GM21360 (cell line): Measurements from ENCODE around the gene PLA2G5.
"Not testable (repeated sequence)": the region's sequence is repeated elsewhere in the genome, so short reads cannot be mapped to it uniquely, and the experiment has no call there.

Experiments
- ATAC-seq: cut with Tn5 transposase; IDR thresholded peaks from one replicate; pipeline ENCODE4 v1.9.1; 2021; ENCODE audit warnings: mild to moderate bottlenecking, moderate library complexity; ENCODE audit not compliant: unreplicated experiment

PLA2G5 gene

DNA sequence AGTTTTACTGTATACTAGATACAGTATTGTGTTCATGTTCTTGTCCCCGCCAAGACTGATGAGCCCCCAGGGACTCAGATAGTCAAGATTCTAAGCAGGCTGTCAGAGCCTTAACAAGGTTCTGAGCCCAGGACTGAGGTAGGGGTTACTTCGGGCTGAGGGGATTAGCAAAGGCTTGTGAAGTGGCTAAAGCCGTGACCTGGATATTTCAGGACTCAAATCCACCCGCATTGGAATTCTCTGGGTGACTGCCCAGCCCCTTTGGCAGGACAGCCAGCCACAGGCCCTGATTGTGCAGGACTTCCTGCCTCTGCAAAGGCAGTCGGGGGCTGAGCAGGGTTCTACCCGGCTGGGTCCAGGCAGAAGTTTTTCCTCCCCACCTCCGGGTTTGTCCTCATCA, at the start of gene PLA2G5:
Gene PLA2G5 (plus strand): TSS at position 321 of the 400 bp plus-strand sequence. CDS start 14,637 bp downstream, outside the sequence.
- ATAC-seq, result no peak

DNA sequence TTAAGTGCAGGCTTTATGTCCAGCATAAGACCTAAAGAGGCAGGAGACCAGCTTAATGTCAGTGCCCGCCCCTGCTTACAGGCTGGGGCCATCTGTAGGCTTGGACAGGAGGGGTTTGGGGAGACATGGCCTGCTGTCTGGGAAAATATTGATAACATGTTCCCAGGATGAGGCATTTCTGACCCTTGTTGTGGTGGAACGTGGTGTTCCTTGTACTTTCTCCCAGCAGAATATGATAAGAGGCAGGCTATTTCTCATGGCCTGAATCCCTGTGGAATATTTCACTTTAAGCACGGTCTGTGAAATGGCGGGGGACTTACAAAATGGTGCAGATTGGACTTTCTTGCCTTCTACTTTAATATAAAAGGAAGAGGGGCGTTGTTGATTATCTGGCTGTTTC, 41.9 kb upstream of the PLA2G5 start:
- ATAC-seq, result no peak

DNA sequence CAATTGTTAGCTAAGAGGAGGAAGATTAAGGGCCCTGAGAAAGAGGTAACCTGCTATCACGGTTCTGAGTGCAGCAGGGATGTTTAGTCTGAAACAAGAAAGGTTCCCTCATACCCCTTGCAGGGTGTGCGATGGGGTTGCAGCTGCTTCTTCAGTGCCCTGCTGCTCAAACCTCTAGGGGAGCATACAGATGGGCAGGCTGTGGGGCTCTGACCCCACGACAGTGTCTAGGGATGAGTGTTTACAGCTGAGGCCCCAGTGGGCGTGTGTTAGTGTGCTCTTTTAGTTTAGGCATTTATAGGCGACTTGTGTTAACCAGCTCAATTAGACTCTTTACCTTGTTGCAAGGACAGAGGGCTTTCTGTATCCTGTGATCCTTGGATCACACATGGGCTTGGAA, 41.3 kb upstream of the PLA2G5 start:
- no peak for ATAC-seq

GRCh38 chr1:20029178-20029912, 40.6 kb upstream of the PLA2G5 start:
- no peak for ATAC-seq

DNA sequence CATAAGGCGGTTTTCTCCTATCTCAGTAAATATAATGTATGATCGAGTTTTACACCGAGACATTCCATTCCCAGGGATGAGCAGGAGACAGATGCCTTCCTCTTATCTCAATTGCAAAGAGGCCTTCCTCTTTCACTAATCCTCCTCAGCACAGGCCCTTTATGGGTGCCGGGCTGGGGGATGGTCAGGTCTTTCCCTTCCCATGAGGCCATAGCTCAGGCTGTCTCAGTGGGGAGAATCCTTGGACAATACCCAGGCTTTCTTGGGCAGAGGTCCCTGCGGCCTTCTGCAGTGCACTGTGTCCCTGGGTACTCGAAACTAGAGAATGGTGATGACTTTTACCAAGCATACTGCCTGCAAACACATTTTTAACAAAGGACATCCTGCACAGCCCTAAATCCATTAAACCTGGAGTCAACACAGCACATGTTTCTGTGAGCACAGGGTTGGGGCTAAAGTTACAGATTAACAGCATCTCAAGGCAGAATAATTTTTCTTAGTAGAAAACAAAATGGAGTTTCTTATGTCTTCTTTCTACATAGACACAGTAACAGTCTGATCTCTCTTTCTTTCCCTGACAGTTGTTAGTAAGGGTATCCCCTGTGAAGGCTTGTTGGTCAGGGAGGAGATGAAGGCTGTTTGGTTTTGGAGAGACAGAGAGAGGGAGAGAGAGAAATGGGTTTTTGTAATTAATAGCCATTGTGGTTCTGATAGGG, 39.4 kb upstream of the PLA2G5 start:
- not testable (repeated sequence) for ATAC-seq

DNA sequence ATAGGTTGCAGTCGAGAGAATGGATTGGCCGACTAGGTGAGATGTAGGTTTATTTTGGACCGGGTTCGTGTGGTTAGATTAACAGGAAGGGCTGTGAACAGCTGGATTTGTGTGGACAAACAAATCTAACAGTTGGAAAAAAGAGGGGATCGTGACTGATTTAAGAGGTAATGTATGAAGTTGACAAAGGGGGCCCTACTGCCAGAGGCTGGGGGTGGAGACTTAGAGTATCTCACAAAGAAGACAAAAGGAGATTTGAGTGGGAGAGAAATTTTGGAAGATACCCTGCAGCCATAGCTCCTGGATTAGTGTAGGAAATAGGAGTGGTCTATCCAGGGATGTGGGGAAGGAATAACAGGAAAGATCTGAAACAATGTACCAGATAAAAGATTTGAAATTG, 38.8 kb upstream of the PLA2G5 start:
- no peak for ATAC-seq

DNA sequence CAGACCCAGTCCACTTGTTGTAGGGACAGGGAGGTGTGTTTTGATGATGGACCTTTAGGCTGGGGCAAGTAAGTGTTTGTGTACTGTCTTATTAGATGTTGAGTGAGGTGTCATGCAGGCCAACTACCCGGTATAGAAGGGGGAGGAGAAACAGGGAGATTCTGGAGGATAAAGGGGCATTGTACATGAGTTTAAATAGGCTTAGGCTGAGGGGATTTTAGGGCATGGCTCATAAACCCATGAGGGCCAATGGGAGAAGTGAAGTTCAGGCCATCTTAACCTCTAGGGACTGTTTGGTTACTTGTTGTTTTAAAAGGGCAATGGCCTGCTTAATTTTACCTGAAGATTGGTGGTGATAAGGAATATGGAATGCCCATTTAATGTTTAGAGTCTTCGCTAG, 38.2 kb upstream of the PLA2G5 start:
- no peak for ATAC-seq

GRCh38 chr1:20032425-20032824, 37.6 kb upstream of the PLA2G5 start:
- no peak for ATAC-seq

DNA sequence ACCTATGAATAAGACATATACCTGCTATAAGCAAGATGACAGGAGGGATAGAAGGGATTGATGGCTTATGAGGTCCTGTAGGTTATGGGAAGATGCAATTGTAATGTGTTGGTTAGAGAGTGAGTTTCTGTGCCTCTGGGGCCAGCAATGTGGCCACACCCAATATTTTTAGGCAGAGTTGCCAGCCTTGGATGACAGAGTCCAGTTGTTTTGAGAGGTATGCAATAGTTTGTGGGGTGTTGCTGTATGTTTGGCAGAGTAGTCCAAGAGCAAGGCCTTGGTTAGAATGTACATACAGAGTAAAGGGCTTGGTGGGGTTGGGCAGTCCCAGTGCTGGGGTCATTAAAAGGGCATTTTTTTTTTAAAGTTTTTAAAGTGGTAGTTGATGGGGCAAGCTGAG, 36.6 kb upstream of the PLA2G5 start:
- no peak for ATAC-seq

GRCh38 chr1:20035114-20035513, 34.9 kb upstream of the PLA2G5 start:
- ATAC-seq, result no peak

GRCh38 chr1:20037877-20038276, 32.1 kb upstream of the PLA2G5 start:
- no peak for ATAC-seq

DNA sequence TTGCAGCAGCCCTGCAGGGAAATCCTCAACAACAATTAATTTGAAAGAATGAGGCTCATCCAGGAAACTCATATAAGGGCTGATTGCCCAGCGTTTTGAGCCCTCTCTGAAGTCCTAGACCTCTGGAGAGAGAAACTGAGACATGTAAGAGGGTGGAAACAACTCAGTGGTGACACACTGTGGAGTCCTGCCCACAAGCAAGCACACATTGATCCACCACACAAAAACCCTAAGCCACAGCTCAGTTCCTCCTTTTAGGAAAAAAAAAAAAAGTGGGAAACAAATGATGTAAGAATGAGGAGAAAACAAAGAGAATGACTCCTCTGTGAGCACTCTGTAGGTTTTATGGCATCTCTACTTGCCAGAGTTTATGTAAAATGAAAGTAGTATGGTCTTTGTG, 22.9 kb upstream of the PLA2G5 start:
- ATAC-seq, result no peak

DNA sequence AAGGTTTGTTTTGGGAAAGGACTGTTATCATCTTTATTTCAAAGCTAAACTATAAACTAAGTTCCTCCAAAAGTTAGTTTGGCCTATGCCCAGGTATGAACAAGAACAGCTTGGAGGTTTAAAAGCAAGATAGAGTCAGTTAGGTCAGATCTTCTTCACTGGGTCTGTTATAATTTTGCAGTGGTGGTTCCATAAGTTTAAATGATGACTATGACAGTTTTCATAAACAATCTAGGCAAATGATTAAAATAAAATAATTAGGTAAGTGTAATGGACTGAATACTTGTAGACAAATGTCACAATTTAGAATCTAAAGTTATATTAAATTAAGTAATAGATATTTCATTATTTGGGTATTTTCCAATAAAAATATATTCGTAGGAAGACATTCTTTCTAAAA, 21.4 kb upstream of the PLA2G5 start:
- ATAC-seq, result no peak

GRCh38 chr1:20049056-20049798, 20.8 kb upstream of the PLA2G5 start:
- ATAC-seq, result not testable (repeated sequence)

- ATAC-seq, result no peak
These were observed 18.7 kb upstream of the PLA2G5 start for GRCh38 chr1:20051218-20051829.

- no peak for ATAC-seq
These were observed 17.6 kb upstream of the PLA2G5 start for GRCh38 chr1:20052386-20052785.

DNA sequence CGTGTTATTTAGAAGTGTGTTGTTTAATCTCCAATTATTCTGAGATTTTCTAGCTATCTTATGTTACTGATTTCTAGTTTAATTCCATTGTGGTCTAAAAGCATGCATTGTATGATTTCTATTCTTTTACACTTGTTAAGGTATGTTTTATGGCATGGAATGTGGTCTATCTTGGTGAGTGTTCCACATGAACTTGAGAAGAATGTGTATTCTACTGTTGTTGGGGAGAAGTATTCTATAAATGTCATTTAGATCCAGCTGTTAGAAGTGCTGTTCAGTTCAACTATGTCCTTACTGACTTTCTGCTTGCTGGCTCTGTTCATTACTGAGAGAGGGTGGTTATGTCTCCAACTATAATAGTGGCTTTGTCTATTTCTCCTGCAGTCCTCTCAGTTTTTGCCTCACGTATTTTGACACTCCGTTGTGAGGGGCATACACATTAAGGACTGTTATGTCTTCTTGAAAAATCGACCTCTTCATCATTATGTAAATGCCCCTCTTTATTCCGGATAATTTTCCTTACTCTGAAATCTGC, 12.0 kb upstream of the PLA2G5 start:
- ATAC-seq, result no peak

DNA sequence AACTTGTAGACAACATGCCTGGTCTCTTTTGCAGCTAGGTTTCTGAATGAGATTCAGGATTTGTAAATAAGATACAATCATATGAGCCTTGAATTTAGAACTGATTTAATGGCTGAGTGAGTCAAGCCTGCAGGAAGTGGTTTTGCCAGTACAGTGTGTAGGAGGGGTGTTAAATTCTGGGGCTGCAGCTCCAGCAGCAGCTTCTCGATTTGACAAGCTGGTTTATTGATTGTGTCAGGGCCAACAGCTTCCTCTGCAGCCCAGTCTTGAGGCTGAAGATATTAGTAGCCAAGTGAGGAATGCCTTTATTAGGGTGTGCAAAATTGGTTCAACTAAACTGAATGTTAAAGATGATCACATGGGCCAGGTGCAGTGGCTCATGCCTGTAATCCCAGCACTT, 11.5 kb upstream of the PLA2G5 start:
- ATAC-seq, result no peak

DNA sequence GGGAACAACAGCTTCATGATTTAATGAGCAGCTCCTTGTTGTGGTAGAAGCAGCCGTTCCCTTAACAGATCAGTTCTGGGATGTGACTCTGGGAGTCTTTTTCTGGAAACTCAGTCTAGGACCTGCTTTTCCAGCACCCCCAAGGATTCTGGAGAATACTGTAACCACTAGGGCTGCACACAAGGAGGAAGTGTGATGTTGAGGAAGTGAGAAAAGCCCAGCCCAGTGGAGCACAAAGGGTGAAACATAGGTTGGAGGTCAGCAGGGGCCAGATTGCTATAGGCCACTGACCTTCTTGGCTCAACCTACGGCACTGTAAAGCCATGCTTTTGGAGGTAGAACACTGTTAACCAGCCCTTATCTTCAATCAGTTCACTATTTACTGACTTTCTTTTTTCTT, 10.1 kb upstream of the PLA2G5 start:
- ATAC-seq, result no peak

- not testable (repeated sequence) for ATAC-seq
These were observed 9.2 kb upstream of the PLA2G5 start for GRCh38 chr1:20060791-20061190.

- ATAC-seq, result no peak
These were observed 8.1 kb upstream of the PLA2G5 start for GRCh38 chr1:20061866-20062265.
